Measurements from ENCODE around the gene ARSB. TPM values are rescaled to one million over a fixed set of nuclear protein-coding genes. Genes with fewer than 3 reads are reported as not detected.
"Not testable (repeated sequence)": the region's sequence is repeated elsewhere in the genome, so short reads cannot be mapped to it uniquely, and the experiment has no call there.

The ARSB gene
- total RNA-seq, 2 experiments from 2014 or later, result 7.6 to 8.0 TPM

DNA sequence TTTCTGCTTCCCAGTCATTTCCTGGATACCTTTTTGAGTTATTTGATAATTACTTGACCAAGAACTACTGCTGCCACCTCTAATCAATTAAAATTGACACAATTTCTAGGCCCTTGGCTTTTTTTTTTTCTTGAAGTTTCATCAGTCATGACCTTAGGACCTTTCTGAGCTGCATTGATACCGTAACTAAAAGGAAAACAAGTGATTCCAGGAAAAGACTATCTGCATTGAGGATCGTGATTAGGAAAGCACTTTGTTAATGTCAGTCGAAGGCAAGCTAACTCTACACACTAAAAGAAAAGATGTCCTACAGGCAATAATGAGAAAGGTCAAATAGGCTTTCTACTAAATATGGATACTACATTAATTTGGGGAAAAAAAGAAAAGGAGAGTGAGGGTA is 69.9 kb downstream of the ARSB start:
- intact Hi-C loops (cut with DNase I, micrococcal nuclease), result no loop called here
- ChIA-PET CTCF (interaction anchor here (0.6 to 1.2 kb wide), 2 partner anchors 105 to 1658 kb away, joined by 3 to 8 read pairs; no protein-coding TSS in a partner anchor), POLR2A (no interaction called here)
- no peaks in the 10 kb centered on the region for H3K4me1 Mint-ChIP-seq
- ATAC-seq (no peak), DNase-seq (no peak)
- H3K27me3 Mint-ChIP-seq, result no peaks in the 10 kb centered on the region
- H3K9me3 Mint-ChIP-seq (ENCODE audit: low read depth), result no peaks in the 10 kb centered on the region
- H3K4me3 Mint-ChIP-seq, result no peak overlapping the region
- H3K27ac Mint-ChIP-seq, result no peak overlapping the region
- H3K36me3 Mint-ChIP-seq (ENCODE audit: low read depth), result peaks cover 5% of the 10 kb centered on the region

DNA sequence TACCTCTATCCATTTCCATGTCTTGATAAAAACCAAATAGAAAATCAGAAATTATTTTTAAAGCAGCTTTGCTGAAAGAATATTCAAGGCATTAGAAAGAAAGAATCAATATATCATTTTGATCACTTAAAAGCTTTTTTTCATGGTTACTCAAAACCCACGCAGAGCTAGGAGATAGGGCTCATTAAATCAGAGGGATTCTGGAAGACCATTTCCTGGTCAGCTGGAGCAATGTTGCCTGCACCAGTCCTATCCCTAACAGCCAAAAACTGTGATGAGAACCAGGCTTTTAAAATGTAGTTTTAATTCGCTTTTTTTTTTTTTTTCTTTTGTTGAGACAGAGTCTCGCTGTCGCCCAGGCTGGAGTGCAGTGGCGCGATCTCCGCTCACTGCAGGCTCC is 72.3 kb downstream of the ARSB start:
- Mint-ChIP-seq H3K4me3 (no peak overlapping the region), H3K27me3 (no peaks in the 10 kb centered on the region), H3K36me3 (ENCODE audit: low read depth) (peaks cover 7% of the 10 kb centered on the region), H3K4me1 (peaks cover 2% of the 10 kb centered on the region), H3K27ac (no peak overlapping the region), H3K9me3 (ENCODE audit: low read depth) (no peaks in the 10 kb centered on the region)
- ChIA-PET CTCF (interaction anchor here (0.5 to 1.8 kb wide), 6 partner anchors 12 to 220 kb away, joined by 3 to 5 read pairs (median 4); no protein-coding TSS in a partner anchor), POLR2A (no interaction called here)
- intact Hi-C loops (cut with DNase I, micrococcal nuclease), result no loop called here
- ATAC-seq (no peak), DNase-seq (no peak)

DNA sequence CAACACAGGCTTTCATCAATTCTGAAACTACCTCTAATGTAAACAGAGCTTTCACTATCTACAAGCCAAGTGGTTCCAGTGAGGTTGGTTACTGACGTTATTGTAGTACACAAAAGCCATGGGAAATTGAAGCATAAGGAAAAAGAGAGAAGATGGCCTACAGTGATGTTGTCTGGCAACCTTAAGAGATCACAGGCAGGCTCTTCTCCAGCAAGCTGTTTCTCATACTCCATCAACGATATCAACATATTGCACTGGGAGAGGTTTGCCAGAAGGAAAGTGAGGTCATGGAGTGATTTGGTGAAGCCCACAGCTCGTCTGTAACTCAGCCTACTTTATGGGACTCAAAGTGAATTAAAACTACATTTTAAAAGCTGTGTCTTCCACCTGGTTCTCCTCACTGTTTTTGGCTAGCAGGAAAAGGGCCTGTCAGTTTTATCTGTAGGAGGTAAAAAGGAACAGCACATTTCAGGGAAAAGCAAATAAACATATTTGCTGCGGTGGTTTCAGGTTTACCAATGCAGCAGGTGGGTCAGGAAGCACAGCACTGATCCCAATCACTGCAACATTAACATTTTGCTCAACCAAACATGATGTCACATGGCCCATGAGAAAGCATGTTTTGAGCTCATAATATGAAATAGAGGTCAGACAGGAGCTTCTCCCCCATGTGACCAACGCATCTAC is 72.9 kb downstream of the ARSB start:
- peaks cover 4% of the 10 kb centered on the region for H3K4me1 Mint-ChIP-seq
- DNase-seq, result no peak
- H3K9me3 Mint-ChIP-seq (ENCODE audit: low read depth), result no peaks in the 10 kb centered on the region
- ChIA-PET POLR2A (no interaction called here), CTCF (interaction anchor here (0.7 to 1.8 kb wide), 4 partner anchors 13 to 130 kb away, joined by 3 to 5 read pairs (median 4); no protein-coding TSS in a partner anchor)
- no peak overlapping the region for H3K4me3 Mint-ChIP-seq
- intact Hi-C loops (cut with DNase I, micrococcal nuclease), result no loop called here
- no peak overlapping the region for H3K27ac Mint-ChIP-seq
- H3K36me3 Mint-ChIP-seq (ENCODE audit: low read depth), result peaks cover 7% of the 10 kb centered on the region
- ATAC-seq, result no peak
- H3K27me3 Mint-ChIP-seq, result no peaks in the 10 kb centered on the region

DNA sequence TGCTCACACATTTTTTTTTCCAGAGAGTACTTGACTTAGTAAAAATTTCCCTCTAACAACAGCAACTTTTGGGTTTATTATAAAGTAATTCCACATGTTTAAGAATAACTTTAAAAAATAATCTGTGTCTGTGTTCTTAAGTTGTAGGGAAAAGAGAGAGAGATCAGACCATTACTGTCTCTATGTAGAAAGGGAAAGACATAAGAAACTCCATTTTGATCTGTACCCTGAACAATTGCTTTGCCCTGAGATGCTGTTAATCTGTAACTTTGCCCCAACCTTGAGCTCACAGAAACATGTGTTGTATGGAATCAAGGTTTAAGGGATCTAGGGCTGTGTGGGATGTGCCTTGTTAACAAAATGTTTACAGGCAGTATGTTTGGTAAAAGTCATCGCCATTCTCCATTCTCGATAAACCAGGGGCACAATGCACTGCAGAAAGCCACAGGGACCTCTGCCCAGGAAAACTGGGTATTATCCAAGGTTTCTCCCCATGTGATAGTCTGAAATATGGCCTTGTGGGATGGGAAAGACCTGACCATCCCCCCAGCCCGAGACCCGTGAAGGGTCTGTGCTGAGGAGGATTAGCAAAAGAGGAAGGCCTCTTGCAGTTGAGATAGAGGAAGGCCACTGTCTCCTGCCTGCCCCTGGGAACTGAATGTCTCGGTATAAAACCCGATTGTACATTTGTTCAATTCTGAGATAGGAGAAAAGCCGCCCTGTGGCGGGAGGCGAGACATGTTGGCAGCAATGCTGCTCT is 75.7 kb downstream of the ARSB start:
- H3K27ac Mint-ChIP-seq; H3K27me3 Mint-ChIP-seq; H3K9me3 Mint-ChIP-seq (ENCODE audit: low read depth); POLR2A ChIA-PET; intact Hi-C loops (cut with DNase I, micrococcal nuclease); ATAC-seq; DNase-seq; H3K4me3 Mint-ChIP-seq; H3K4me1 Mint-ChIP-seq: not testable (repeated sequence)
- CTCF ChIA-PET, result interaction anchor here (0.7 kb wide), 1 partner anchor 102 kb away, joined by 3 read pairs; no protein-coding TSS in a partner anchor
- H3K36me3 Mint-ChIP-seq (ENCODE audit: low read depth), result peaks cover 10% of the 10 kb centered on the region

DNA sequence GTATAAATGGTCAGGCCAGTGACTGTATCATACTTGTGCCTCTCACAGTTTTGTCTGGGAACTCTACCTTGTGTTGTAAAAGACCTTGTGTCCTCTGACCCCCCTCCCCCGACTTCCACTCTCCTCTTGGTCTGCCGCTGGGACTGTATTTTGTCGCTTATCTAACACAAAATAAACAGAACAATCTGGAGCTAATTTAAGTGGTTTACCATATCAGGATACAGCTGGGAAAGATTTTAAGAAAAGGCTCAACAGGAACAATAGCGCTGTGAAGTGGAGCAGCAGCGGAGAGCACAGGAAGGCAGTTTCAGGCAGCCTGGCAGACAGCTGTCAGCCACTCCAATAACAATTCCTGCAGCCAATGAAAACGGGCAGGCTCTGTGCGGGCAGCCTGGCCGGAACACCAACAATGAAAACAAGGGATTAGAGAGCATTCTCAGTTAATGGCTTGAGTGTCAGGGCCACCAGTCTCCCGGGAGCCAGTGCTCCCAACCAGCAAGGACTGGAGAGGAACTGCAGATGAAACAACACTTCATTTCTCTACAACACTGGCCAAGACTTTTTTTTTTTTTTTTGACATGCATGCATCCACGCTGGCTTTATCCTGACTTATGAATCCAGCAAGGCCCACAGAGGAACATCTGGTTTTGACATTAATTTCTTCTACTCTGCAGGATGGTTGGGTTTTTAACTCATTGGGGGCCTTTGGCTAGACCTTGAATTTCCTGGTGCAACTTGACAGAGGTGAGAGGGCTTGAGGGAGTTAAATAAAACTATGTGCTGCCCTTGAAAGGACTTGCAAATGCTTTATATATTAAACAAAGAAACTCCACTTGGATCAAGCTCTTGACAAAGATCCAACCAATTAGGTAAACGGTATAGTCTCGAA is 76.7 kb downstream of the ARSB start:
- Mint-ChIP-seq H3K4me1 (peaks cover 8% of the 10 kb centered on the region), H3K27me3 (no peaks in the 10 kb centered on the region), H3K36me3 (ENCODE audit: low read depth) (peaks cover 10% of the 10 kb centered on the region), H3K9me3 (ENCODE audit: low read depth) (no peaks in the 10 kb centered on the region), H3K27ac (no peak overlapping the region), H3K4me3 (no peak overlapping the region)
- ChIA-PET POLR2A (no interaction called here), CTCF (interaction anchor here (0.7 kb wide), 1 partner anchor 103 kb away, joined by 3 read pairs; no protein-coding TSS in a partner anchor)
- ATAC-seq (no peak), DNase-seq (no peak)
- intact Hi-C loops (cut with DNase I, micrococcal nuclease), result no loop called here

DNA sequence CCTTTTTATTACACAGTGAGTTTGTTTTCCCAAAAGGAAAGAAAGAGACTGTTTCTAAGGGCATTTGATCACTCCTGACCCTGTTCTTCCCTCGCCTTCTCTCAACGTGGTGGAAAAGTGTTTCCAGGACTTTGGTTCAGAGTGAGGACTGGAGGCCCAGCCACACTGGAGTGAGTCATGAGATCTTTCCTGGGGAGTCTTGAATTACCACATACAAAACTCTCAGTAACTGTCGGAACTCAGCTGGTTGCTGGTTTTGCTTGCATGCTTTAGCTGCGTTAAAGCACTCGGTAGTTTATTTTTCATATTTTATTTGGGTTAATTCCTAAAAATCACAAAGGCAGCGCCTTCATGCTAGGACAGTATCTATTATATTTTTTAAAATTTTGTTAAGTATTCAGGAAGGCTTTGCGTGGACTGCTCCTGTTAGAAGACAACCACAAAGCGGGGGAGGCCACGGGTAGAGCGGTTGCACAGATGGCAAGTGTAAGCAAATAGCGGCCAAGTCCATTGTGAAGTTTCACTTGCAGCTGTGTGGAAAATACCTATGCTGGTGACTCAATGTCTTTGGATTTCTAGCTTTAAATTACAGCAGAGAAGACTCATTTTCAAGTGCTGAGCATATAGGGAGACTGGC is 77.7 kb downstream of the ARSB start:
- ATAC-seq (no peak), DNase-seq (peak; percentile 8)
- H3K4me1 Mint-ChIP-seq, result peaks cover 8% of the 10 kb centered on the region
- H3K9me3 Mint-ChIP-seq (ENCODE audit: low read depth), result peaks cover 2% of the 10 kb centered on the region
- peaks cover 10% of the 10 kb centered on the region for H3K36me3 Mint-ChIP-seq (ENCODE audit: low read depth)
- H3K27ac Mint-ChIP-seq, result no peak overlapping the region
- intact Hi-C loops (cut with DNase I, micrococcal nuclease), result no loop called here
- H3K4me3 Mint-ChIP-seq, result no peak overlapping the region
- H3K27me3 Mint-ChIP-seq, result no peaks in the 10 kb centered on the region
- POLR2A ChIA-PET, result no interaction called here
- CTCF ChIA-PET, result no interaction called here

DNA sequence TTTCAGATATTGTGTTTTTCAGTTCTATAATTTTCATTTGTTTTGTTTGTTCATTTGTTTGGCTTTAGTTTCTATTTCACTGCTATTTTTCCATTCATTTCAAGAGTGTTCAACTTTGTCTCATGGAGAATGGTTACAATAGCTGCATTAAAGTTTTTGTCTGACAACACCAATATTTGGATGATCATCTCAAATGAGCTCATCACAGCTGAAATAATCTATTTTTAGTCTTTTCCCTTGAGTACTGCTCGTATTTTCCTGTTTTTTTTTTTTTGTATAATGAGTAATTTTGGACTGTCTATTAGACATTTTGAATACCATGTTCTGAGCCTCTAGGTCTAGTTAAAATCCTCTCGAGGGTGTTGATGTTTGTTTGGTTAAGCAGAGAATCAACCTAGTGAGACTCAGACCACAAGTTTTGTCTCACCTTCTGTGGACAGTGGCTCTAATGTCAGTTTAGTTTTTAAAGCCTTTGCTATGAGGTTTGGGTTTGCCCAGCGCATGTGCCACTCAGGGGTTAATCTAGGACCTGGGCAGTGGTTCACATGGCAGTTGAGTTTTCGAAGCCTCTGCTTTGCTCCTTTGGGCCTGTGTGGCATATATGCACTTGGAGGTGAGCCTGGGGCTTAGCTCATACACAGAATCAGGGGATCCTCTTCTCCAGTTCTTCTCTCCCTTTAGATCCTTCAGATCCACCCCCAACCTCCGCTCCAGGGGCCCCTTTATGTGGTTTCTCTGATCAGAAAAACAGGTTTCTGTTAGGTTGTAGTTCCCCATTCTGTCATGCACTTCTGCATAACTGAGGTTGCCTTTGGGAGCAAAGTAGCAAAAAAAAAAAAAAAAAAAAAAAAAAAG is 79.8 kb downstream of the ARSB start:
- peaks cover 13% of the 10 kb centered on the region for H3K36me3 Mint-ChIP-seq (ENCODE audit: low read depth)
- H3K27me3 Mint-ChIP-seq, result no peaks in the 10 kb centered on the region
- DNase-seq (no peak), ATAC-seq (no peak)
- ChIA-PET CTCF (no interaction called here), POLR2A (interaction anchor here (0.7 kb wide), 1 partner anchor 604 kb away, joined by 6 read pairs; no protein-coding TSS in a partner anchor)
- H3K9me3 Mint-ChIP-seq (ENCODE audit: low read depth), result peaks cover 6% of the 10 kb centered on the region
- intact Hi-C loops (cut with DNase I, micrococcal nuclease), result no loop called here
- peaks cover 8% of the 10 kb centered on the region for H3K4me1 Mint-ChIP-seq
- H3K27ac Mint-ChIP-seq, result no peak overlapping the region
- no peak overlapping the region for H3K4me3 Mint-ChIP-seq

DNA sequence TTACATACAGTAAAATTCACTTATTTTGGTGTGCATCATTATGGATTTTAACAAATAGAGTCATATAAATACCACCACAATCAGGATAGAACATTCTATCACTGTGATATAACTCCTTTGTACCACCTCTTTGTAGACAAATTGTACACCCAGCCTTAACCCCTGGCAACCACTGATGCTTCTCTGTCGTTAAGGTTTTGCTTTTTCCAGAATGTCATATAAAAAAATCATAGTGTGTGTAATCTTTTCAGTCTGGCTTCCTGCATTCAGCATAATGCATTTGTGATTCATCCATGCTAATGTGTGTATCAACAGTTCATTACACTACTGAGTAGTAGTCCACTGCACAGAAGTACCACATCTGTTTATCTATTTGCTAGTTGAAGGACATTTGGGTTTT is 81.2 kb downstream of the ARSB start:
- POLR2A ChIA-PET, result no interaction called here
- Mint-ChIP-seq H3K9me3 (ENCODE audit: low read depth) (peaks cover 15% of the 10 kb centered on the region), H3K36me3 (ENCODE audit: low read depth) (peaks cover 18% of the 10 kb centered on the region), H3K27ac (no peak overlapping the region), H3K4me1 (peaks cover 8% of the 10 kb centered on the region), H3K27me3 (no peaks in the 10 kb centered on the region), H3K4me3 (no peak overlapping the region)
- intact Hi-C loops (cut with DNase I, micrococcal nuclease), result no loop called here
- no peak for DNase-seq
- no peak for ATAC-seq
- CTCF ChIA-PET, result no interaction called here

DNA sequence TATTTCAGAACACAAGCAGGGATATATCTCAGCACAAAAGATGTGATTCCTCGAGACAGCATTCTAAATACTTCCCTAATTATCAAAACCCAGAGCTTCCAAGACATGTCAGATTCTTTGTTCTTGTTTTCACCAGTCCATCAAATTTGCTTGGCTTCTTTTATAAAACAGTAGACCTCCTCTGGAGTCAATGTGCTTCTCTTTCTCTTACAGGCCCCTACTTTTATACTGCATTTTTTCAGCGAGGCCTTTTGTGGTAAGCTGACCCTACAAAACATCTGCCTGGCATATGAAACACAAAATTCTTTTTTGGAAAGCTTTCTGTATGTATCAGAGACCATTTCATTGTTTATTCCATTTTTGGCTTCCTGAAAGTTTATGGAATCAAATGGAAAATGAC is 81.8 kb downstream of the ARSB start:
- ATAC-seq (no peak), DNase-seq (no peak)
- Mint-ChIP-seq H3K27me3 (no peaks in the 10 kb centered on the region), H3K4me1 (peaks cover 8% of the 10 kb centered on the region), H3K36me3 (ENCODE audit: low read depth) (peaks cover 18% of the 10 kb centered on the region), H3K9me3 (ENCODE audit: low read depth) (peaks cover 16% of the 10 kb centered on the region), H3K27ac (no peak overlapping the region), H3K4me3 (no peak overlapping the region)
- intact Hi-C loops (cut with DNase I, micrococcal nuclease), result no loop called here
- ChIA-PET CTCF (no interaction called here), POLR2A (no interaction called here)

DNA sequence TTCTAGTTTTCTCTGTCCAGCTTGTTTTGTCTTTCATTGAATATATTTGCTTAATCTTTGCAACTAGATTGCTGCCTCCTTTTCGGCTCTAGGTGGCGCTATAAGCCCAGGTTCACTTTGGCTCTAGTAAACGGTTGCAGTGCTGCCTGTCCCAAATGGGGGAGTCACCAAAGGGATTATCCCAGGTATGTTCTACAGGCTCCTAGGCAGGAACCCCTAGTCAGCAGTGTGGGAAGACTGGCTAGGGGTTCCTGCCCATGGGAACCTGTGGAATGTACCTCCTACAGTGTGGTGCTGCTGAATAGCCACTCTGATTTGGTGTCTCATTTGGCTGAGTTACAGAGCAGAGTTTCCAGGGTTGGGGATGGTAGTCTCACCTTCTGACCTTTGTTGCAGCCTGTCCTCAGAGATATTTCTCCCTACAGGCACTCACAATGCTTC is 85.2 kb downstream of the ARSB start:
- peak; percentile 46 for DNase-seq
- intact Hi-C loops (cut with DNase I, micrococcal nuclease), result no loop called here
- H3K36me3 Mint-ChIP-seq (ENCODE audit: low read depth), result peaks cover 15% of the 10 kb centered on the region

More for the DNA sequence above, 85.2 kb downstream of the ARSB start:
- H3K4me3 Mint-ChIP-seq, result no peak overlapping the region
- H3K27ac Mint-ChIP-seq, result no peak overlapping the region
- H3K4me1 Mint-ChIP-seq, result no peaks in the 10 kb centered on the region
- POLR2A ChIA-PET, result no interaction called here
- no peaks in the 10 kb centered on the region for H3K27me3 Mint-ChIP-seq
- H3K9me3 Mint-ChIP-seq (ENCODE audit: low read depth), result peaks cover 16% of the 10 kb centered on the region
- ATAC-seq, result no peak
- CTCF ChIA-PET, result interaction anchor here (0.6 to 1.9 kb wide), 9 partner anchors 10 to 469 kb away, joined by 3 to 6 read pairs (median 3); no protein-coding TSS in a partner anchor

All from activated CD4-positive, alpha-beta T cell treated with anti-CD3 and anti-CD28 coated beads for 36 hours (primary cell).